GM19438 (cell line): ENCODE results near the gene CHST8.

Source experiments
- ATAC-seq: cut with Tn5 transposase; IDR thresholded peaks from one replicate; pipeline ENCODE4 v1.9.1; 2021; ENCODE audit warnings: low read depth; ENCODE audit not compliant: unreplicated experiment

Gene CHST8

GRCh38 chr19:33819880-33820781 lies 198.4 kb downstream of the CHST8 start:
- ATAC-seq = peak; percentile 71

DNA sequence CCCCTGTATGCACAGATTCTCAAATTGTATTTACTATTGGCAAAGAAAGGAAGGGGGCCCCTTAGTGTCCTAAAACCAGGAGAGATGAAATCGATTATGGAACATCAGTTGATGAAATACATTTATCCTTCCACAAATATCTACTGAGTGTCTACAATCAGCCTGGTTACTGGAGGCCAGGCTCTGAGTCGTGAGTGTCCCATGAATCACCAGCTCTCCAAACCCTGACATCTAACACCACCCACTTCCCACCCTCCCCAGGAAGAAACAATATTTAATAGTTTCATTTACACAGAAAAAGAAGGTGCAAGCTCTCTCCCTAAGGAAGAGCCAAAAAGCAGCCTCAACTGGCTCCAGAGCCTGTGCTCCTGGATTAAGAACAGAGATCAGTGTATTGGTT lies 200.1 kb downstream of the CHST8 start:
- no peak for ATAC-seq
